Myocyte (in vitro differentiated cells): ENCODE results near the gene PAFAH1B2. TPM values are rescaled to one million over a fixed set of nuclear protein-coding genes. Genes with fewer than 3 reads are reported as not detected.
"Not testable (repeated sequence)": the region's sequence is repeated elsewhere in the genome, so short reads cannot be mapped to it uniquely, and the experiment has no call there.

ENCODE experiments used
- DNase-seq: peaks from one replicate; pipeline ENCODE4 v3.0.0-alpha.2; 2012; ENCODE audit warnings: low read depth
- total RNA-seq: library from RNA; depleted of rRNA; stranded (reverse); fragments of >200 nt; gene quantifications from 2 replicates; pipeline ENCODE4 v1.2.3, GENCODE V29; 2014

Gene PAFAH1B2
- total RNA-seq, 1 donor from 2014 or later = 93.0 TPM

DNA sequence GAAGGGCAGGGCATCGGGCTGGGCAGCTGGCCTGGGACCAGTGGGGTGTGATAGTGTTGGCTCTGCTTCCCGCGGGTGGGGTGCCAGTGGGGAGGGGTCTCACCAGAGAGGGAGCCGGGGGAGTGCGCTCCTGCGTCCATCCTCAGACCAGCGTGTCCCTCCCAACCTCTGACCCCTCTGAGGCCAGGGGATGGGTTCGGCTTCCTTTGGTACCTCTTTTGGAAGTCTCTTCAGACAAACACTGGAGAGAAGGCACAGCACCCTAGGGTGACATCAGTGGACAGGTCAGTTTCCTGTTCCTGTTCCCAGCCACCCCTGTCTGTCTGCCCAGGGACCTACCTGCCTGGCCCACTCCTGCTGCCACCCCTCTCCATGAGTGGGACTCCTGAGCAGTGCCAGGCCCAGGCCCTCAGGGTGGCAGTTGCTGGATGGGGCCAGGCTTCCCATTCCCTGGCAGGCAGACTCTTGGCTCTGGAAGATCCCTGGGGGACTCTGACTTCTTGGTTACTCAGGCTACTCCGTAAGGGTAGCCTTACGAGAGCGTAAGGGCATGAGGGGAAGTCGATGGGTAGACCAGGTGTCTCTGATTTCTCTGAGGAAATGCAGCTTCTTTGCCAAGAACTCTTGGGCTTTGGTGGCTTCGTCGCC is 57.7 kb downstream of the PAFAH1B2 start:
- peak; percentile 41 for DNase-seq

DNA sequence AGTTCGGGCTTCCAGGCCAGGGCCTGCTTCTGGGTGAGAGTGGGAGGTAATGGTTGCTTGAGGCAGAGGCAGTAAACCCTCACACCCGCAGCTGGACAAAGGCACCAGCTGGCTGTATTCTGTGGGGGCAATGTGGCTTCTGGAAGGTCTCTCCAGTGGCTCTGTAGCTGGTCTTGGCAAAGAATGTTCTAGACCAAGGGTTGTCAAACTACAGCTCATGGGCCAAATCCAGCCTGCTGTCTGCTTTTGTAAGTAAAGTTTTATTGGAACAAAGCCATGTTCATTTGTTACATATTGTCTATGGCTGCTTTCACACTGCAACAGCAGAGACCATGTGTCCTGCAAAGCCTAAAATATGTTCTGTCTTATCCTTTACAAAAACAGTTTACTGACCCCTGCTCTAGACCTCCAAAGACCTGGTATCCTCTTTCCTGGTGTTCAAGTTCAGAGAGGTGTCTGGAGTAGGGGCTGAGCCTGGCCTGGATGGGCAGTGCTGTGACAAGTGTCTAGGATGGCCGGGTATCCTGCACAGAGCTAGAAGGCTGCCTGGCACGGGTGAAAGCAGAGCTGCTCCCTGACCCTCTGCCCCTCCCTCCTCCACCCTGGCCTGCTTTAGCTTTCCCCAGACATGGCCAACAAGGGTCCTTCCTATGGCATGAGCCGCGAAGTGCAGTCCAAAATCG is 58.4 kb downstream of the PAFAH1B2 start:
- peak; percentile 62 for DNase-seq

DNA sequence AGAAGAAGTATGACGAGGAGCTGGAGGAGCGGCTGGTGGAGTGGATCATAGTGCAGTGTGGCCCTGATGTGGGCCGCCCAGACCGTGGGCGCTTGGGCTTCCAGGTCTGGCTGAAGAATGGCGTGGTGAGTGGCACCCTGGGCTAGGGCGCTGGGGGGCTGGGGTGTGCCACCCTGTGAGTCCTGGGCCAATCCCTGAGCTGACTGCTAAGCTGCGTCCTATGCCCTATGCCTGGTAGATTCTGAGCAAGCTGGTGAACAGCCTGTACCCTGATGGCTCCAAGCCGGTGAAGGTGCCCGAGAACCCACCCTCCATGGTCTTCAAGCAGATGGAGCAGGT is 59.0 kb downstream of the PAFAH1B2 start:
- no peak for DNase-seq

DNA sequence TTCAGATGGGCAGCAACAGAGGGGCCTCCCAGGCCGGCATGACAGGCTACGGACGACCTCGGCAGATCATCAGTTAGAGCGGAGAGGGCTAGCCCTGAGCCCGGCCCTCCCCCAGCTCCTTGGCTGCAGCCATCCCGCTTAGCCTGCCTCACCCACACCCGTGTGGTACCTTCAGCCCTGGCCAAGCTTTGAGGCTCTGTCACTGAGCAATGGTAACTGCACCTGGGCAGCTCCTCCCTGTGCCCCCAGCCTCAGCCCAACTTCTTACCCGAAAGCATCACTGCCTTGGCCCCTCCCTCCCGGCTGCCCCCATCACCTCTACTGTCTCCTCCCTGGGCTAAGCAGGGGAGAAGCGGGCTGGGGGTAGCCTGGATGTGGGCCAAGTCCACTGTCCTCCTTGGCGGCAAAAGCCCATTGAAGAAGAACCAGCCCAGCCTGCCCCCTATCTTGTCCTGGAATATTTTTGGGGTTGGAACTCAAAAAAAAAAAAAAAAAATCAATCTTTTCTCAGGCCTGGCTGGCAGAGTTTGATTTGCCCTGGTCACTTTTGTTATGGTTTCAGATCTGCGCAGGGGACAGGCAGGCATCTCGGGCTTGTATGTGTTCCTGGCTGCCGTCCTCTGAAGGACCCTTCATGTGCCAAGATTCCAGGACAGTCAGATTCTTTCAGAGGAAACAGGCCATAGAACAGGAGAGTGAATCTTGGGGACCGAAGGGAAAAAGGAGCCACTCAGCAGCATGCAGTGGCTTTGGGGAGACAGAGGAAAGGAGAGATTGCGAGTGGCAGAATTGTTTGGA is 60.4 kb downstream of the PAFAH1B2 start:
- DNase-seq = no peak

DNA sequence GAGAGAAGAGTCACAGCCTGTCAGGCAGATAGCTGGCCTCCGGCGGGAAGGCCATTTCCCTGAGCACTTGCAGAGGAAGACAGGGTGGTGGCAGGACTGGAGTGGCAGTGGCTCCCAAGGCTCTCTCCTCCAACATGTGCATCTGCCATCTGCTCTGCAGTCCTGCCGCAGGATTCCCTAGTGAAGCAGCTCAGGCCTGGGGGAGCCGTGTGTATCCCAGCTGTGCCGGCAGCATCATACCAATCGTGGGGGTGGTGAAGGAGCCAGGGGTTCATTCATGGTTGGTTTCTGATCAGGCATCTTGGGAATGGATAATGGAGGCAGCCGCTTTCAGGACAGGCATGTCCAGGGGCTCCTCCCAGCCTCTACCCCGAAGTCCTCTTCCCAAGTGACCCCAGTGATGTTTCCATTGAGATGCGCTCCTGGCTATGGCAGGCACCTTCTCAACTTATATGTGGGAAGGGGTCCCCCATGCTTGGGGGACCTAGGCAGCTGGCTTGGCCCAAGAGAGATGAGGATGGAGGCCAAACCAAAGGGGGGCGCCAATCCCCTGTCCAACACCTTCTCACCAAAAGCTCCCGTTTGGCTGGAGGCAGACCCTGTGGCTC is 61.2 kb downstream of the PAFAH1B2 start:
- DNase-seq = no peak

DNA sequence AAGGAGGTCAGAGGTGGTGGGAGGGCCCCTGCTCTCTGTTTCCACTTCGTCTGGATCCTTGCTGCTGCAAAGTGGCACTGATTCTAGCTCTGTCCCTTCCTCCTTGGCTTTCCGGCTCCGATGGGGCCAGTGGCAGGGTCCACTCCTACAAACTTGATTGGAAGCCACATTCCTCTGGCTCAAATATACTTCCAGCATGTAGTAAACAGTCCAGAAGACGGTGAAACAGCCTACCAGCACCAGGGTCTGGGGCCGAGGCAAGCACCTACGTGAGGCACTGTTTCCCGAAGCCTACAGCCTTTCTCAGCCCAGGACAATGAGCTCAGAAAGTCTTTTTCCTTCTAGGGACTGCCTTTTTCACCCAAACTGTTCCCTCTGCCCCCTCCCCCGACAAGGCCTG is 62.0 kb downstream of the PAFAH1B2 start:
- not testable (repeated sequence) for DNase-seq

DNA sequence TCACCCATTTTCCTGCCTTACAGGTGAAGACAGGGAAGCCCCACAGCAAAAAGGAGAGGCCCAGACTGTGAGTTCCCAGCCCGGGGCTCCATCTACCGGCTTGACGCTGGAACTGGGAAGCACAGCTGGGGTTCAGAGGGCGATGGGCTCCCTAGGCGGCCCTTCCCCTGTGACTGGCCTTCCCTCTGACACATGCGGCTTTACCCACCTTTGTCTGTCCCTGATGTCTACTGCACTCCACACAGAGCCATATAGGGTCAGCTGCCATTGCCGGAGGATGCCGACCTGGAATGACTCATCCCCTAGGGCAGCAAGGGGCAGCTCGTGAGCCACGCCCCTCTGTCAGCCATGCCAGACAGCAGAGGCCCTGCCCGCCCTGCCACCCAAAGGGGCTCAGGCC is 62.8 kb downstream of the PAFAH1B2 start:
- peak; percentile 28 for DNase-seq

DNA sequence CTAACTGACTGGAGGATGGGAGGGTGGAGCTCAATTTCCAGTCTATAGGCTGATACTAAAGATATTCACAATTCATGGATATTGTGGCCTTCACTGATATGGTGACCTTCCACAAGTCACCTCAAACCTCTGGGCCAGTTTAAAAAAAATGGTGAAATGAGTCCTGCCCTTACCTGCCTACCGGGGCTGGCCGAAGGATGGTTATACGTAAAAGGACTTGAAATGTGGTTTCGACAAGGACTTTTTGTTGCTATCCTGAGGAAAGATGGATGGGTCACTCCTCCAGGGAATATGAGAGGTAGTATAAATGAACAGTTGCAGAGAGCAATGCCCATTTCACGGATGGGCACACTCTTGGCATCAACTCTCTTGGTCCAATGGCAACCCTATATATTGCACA is 63.4 kb downstream of the PAFAH1B2 start:
- DNase-seq = not testable (repeated sequence)

DNA sequence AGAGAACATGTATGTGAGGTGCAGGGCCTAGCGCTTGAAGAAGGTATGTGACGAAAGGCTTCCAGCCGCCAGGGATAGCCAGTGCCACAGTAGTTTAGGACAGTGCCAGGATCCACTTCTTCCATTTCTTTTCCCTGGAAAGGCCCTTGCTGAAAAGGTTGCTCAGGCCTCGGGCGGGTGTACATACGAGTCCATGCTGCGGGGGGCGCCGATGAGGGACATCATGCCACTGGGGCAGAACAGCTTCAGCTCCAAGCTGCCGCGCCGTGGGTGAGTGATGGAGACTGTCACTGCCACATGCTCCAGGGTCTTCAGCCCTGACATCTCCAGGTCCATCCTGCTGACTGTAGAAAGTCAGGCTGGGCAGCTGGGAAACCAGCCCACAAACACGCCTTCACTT is 64.6 kb downstream of the PAFAH1B2 start:
- DNase-seq = not testable (repeated sequence)

DNA sequence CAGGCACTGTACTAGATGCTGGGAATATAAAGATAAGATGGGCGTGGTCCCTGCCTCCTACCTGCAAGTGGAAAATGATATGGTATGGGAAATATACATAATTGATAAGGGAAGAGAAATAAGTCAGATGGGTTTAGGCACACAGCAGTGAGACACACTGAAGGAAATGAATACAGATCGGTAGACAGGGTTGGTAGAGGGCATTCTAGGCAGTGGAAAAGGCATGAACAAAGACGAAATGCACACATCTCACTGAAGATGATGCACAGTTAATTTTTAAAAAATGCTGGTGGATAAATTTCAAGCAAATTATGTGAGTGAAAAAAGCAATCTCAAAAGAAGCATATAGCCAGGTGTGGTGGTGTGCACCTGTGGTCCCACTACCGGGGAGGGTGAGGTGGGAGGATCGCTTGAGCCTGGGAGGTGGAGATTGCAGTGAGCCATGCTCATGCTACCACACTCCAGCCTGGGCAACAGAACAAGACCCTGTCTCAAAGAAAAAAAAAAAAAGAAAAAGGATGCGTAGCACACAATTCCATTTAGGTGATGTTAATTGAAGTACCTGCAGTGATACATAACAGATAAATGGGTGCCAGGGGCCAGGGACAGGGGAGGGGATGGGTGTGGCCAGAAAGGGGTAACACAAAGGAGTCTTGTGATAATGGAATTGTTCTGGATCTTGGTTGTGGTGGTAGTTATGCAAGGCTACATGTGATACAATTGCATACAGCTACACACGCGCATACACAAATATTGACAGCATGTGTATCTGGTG is 65.5 kb downstream of the PAFAH1B2 start:
- DNase-seq = not testable (repeated sequence)

DNA sequence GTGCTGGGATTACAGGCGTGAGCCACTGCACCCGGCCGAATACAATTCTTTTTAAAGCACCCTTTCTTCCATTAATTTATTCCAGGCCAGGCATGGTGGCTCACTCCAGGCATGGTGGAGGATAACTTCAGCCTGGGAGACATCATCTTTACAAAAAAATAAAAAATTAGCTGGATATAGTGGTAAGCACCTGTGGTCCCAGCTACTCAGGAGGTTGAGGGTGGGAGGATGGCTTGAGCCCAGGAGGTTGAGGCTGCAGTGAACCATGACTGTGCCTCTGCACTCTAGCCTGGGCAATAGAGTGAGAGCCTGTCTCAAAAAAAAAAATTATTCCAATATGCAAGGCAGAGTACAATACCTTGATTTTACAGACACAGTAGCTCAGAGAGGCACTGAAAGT is 66.5 kb downstream of the PAFAH1B2 start:
- no peak for DNase-seq

DNA sequence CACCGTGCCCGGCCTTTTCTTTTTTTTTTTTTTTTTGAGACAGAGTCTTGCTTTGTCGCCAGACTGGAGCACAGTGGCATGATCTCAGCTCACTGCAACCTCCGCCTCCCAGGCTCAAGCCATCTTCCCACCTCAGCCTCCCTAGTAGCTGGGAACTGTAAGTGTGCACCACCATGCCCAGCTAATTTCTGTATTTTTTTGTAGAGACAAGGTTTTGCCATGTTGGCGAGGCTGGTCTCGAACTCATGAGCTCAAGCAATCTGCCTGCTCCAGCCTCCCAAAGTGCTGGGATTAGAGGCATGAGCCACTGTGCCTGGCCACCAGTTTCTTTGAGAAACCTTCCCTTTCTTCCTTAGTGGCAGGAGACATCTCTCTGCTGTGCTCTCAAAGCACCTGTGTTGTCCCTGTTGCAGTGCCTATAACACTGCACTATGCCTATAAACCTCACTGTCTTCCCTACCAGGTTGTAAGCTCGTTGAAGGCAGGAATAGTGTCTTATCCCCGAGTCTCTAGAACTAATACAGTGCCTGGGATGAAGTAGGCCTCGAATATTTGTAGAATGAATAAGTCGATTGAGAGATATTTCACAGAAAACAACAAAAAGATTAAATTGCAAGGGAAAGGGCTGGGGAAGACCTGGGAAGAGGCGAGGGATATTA is 68.7 kb downstream of the PAFAH1B2 start:
- DNase-seq = no peak

DNA sequence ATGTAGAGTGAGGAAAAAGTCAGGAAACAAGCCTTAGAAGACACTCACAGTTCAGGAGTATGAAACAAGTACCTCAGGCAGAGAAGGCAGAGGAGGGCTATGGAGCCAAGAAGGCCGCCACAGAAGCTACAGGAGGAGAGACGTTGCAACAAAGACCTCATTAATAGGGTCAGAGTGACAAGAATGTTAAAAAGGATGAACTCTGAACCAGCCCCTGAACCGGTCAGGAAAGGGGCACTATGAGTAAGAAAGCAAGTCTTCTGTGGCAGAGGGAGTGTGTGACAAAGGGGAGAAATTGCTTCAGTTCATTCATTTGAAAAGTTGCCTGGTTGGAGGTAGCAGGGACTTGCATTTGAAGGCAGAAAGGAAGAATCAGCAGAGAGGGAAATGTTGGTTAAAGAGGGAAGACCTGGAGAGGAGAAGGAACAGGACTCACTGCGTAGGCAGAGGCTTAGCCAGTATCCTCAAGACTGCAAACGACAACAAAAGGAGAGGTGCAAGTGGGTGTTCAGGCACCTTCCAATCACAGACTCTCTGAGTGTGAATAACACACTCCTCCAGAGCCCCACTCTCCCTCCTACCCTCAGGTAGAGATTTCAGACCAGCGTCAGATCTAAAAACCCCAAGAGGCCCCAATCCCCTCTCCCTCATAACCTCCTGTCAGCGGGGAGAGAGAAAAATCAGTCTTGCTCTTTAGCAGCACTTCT is 70.5 kb downstream of the PAFAH1B2 start:
- no peak for DNase-seq

DNA sequence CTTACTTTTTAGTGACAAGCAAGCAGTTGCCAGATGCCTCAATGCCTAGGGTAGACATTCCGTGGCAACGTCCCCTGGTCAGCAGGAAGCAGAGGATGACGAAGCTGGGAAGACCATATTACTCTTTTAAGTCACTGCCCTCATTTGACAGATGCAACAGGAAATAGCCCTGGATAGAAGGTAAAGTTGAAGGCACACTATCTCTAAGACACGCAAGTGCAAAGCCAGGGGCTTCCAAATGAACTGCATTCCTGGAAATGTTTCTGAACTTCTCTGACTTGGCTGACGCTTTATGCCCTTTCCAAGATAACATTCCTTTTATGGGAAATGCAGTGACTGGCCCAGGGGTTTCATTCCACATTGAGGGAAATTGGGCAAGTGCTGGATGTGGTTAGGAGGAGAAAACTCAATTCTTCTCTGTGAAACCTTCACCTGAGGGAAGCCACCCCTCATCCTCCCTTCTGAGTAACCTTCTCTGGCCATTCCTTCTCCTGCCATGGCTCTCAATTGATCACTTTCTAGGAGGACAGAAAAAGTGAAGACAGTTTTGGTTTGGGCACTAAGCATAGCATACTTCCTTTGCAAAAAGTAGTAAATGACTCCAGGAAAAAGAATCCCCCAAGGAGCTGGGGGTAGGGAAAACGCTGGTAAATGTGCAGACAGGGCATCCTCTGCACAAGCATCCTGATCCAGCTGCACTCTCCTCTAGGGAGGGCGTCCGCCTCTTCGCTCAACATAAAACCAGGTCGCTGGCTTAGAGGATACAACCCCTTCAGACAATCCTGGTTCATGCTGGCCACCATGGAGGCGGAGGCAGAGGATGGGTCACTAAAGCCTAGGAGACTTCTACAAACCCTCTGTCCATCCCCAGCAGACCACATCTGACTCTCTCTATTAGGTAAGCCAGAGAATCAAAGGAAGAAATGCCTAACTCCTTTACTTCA is 73.3 kb downstream of the PAFAH1B2 start:
- no peak for DNase-seq

DNA sequence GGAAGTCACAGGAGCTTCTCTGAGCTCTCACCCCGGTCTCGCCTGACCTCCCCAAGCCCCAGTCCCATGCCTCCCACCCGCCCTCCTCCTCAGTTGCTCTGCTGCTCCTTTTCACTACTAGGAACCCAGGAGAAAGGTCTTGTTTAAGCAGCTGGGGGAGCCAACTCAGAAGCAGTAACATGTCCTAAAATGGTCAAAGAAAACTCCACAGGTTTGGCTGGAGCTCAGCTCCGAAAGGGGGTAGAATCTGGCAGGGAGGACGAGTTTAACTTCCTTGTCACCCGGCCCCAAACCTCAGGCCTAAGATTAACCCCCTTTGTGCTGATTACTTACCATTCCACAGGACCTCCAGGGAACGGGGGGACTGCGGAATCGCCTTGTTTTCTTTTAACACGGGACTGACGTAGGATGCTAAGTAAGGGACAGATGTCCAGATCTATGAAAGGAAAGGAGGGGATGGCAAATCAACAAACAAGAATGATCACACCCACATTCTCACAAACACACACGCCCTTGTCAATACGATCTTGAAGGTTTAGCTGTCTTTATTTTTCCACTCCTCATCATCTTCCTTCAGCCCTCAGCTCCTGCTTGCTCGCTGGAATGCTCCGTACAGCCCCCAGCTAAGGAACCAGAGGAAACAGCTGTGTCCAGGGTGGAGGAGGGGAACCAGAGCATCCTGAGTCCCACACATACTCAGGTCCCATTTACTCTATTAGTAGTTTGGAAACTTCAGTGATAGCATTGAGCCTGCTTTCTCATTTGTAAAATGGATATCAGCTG is 74.2 kb downstream of the PAFAH1B2 start:
- DNase-seq = peak; percentile 68

DNA sequence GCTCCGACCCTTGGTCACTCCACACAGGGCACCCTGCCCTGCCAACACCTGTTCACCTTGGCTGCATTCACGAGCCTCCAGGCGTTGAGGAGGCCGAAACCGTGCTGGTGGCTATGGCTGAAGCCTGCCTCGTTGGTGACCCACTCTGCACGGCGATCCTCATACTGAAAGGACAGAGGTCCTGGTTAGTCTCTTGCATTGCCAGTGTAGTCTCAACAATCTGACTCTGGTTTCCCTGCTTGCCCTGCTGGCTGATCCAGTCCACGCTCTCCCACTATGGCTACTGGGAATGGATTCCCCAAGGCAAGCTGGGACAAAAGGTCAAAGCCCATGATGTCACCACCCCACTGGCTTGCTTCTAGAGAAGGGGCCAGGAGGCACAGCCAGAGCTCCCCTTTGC is 74.9 kb downstream of the PAFAH1B2 start:
- DNase-seq = no peak

DNA sequence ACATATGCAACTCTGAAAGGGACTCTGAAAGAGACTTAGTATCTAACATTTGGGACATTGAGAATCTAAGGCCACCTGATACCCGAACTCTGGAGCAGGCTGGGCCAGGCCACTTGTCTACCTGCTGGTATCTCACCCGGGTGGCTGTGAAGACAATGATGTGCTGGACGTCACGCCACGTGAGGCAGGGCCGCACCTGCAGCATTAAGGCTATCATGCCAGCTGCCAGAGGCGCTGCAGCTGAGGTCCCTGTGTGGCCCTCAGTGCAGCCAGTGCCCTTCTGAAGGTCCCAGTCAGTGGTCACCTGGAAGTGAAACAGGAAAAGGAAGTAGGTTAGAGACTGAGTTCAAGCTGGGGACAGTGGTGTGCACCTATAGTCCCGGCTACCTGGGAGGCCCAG is 75.4 kb downstream of the PAFAH1B2 start:
- no peak for DNase-seq

DNA sequence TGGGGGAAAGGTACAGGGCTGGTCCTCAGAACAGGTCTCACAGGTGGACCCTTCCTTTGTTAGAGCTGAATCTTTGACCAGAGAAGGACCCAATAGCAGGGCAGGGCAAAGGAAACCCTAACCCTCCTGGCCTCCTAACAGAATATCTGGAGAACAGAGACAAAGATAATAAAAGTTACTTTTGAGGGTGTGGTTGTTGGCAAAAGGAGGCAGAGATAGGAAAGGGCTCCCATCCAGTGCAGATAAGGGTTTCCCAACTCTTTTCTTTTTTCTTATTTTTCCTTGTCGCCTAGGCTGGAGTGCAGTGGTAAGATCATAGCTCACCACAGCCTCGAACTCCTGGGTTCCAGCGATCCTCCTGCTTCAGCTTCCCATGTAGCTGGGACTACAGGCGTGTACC is 75.9 kb downstream of the PAFAH1B2 start:
- DNase-seq = no peak
